IMR-90 (cell line): ENCODE results near the gene HMGB2. TPM values are rescaled to one million over a fixed set of nuclear protein-coding genes. Genes with fewer than 3 reads are reported as not detected.

Experiments used
- ATAC-seq: fragments of 200-7000 bp; cut with Tn5 transposase; 2 replicates; pipeline ENCODE4 v1.9.1; 2020; ENCODE audit warnings: low read depth, mild to moderate bottlenecking, moderate library complexity
- BruUV-seq: library from RNA; stranded (reverse); fragments of 400-500 nt; replicated peaks from 2 replicates; lab custom pipeline; 2021; lab: Mats Ljungman, UMichigan
- CTCF ChIA-PET: fragments of 300-600 bp; formaldehyde crosslinking; extraction: SDS; loops from one replicate; lab custom pipeline; 2021; ENCODE audit warnings: antibody characterized with exemption; lab: Yijun Ruan, JAX
- POLR2A ChIA-PET: fragments of 300-600 bp; sonication (Branson Sonifier 250); formaldehyde crosslinking; loops from one replicate; lab custom pipeline; 2022; ENCODE audit warnings: antibody characterized with exemption; ENCODE audit not compliant: unreplicated experiment; lab: Charles Lee
- DNase-seq: peaks from one replicate; pipeline ENCODE4 v3.0.0; 2013
- H2AFZ ChIP-seq: replicated peaks from 2 replicates; pipeline ENCODE3; 2013; ENCODE audit warnings: low read length, mild to moderate bottlenecking; ENCODE audit not compliant: poor library complexity
- H2AK5ac ChIP-seq: 2 replicates; pipeline ENCODE4 v1.6.1; 2013; ENCODE audit warnings: low read depth, low read length, inconsistent platforms
- H2AK9ac ChIP-seq: replicated peaks from 2 replicates; pipeline ENCODE3; 2013; ENCODE audit warnings: mild to moderate bottlenecking, low read depth, low read length, moderate library complexity; ENCODE audit not compliant: poor library complexity
- H2BK120ac ChIP-seq: 2 replicates; pipeline ENCODE4 v1.6.1; 2013; ENCODE audit warnings: low read depth, low read length, inconsistent platforms
- H2BK15ac ChIP-seq: 3 replicates; pipeline ENCODE4 v1.6.1; 2013; ENCODE audit warnings: low read depth, low read length, inconsistent platforms
- H2BK20ac ChIP-seq: 2 replicates; pipeline ENCODE4 v1.6.1; 2013; ENCODE audit warnings: low read depth, mild to moderate bottlenecking, inconsistent platforms, low read length, moderate library complexity
- H2BK5ac ChIP-seq: 2 replicates; pipeline ENCODE4 v1.6.1; 2013; ENCODE audit warnings: mild to moderate bottlenecking, low read depth, low read length, inconsistent platforms; ENCODE audit not compliant: poor library complexity, severe bottlenecking
- H3K14ac ChIP-seq: replicated peaks from 2 replicates; pipeline ENCODE4 v1.6.1; 2013; ENCODE audit warnings: low read depth, low read length, inconsistent platforms
- H3K18ac ChIP-seq: 2 replicates; pipeline ENCODE4 v1.6.1; 2013; ENCODE audit warnings: low read depth, low read length, control low read depth
- H3K23ac ChIP-seq: 2 replicates; pipeline ENCODE4 v1.6.1; 2013; ENCODE audit warnings: low read depth, low read length, inconsistent platforms
- H3K27ac ChIP-seq: 2 replicates; pipeline ENCODE4 v1.5.1; 2013; ENCODE audit warnings: mild to moderate bottlenecking, control low read depth, low read length; ENCODE audit not compliant: insufficient read depth
- H3K27me3 ChIP-seq: 2 replicates; pipeline ENCODE4 v1.6.1; 2013; ENCODE audit warnings: low read length; ENCODE audit not compliant: control insufficient read depth, insufficient read depth
- H3K36me3 ChIP-seq: 2 replicates; pipeline ENCODE4 v1.6.1; 2013; ENCODE audit warnings: low read length, mixed read lengths; ENCODE audit not compliant: control insufficient read depth, insufficient read depth
- H3K4ac ChIP-seq: 2 replicates; pipeline ENCODE4 v1.6.1; 2013; ENCODE audit warnings: low read depth, low read length, inconsistent platforms
- H3K4me1 ChIP-seq: 2 replicates; pipeline ENCODE4 v1.6.1; 2013; ENCODE audit warnings: low read length, mixed read lengths; ENCODE audit not compliant: control insufficient read depth, insufficient read depth
- H3K4me2 ChIP-seq: 2 replicates; pipeline ENCODE4 v1.6.1; 2013; ENCODE audit warnings: low read depth, mild to moderate bottlenecking, control low read depth, low read length, moderate library complexity
- H3K4me3 ChIP-seq: 2 replicates; pipeline ENCODE4 v1.5.1; 2013; ENCODE audit warnings: low read depth, mild to moderate bottlenecking, control low read depth, low read length, moderate library complexity; ENCODE audit not compliant: insufficient read depth
- H3K56ac ChIP-seq: 2 replicates; pipeline ENCODE4 v1.6.1; 2013; ENCODE audit warnings: low read length, inconsistent platforms; ENCODE audit not compliant: insufficient read depth; ENCODE audit errors: extremely low read depth
- H3K79me1 ChIP-seq, 2 experiments: 2 replicates each; pipeline ENCODE4 v1.6.1; 2013; ENCODE audit warnings: low read length in 2 of 2, inconsistent platforms in 1 of 2, low read depth in 1 of 2
- H3K9ac ChIP-seq: 2 replicates; pipeline ENCODE4 v1.6.1; 2013; ENCODE audit warnings: low read depth, low read length, control low read depth
- H3K9me1 ChIP-seq: 2 replicates; pipeline ENCODE4 v1.6.1; 2013; ENCODE audit warnings: low read length, inconsistent platforms; ENCODE audit not compliant: insufficient read depth
- H3K9me3 ChIP-seq: 2 replicates; pipeline ENCODE4 v1.6.1; 2013; ENCODE audit warnings: low read length; ENCODE audit not compliant: control insufficient read depth, insufficient read depth
- H4K20me1 ChIP-seq: 2 replicates; pipeline ENCODE4 v1.6.1; 2013; ENCODE audit warnings: low read length, inconsistent platforms; ENCODE audit not compliant: insufficient read depth
- H4K5ac ChIP-seq: 2 replicates; pipeline ENCODE4 v1.6.1; 2013; ENCODE audit warnings: mild to moderate bottlenecking, low read depth, low read length, control low read depth
- H4K8ac ChIP-seq, 2 experiments: 2 replicates each; pipeline ENCODE4 v1.6.1; 2013; ENCODE audit warnings: low read depth in 2 of 2, low read length in 2 of 2, control low read depth in 1 of 2, inconsistent platforms in 1 of 2
- H4K91ac ChIP-seq: 2 replicates; pipeline ENCODE4 v1.6.1; 2013; ENCODE audit warnings: low read depth, low read length, inconsistent platforms; ENCODE audit not compliant: insufficient read depth
- BHLHE40 ChIP-seq: fragments of 150-350 bp; IDR thresholded peaks from 2 replicates; pipeline ENCODE4 v1.6.1; 2016; ENCODE audit warnings: mild to moderate bottlenecking, low read depth, low read length
- CEBPB ChIP-seq: IDR thresholded peaks from 2 replicates; pipeline ENCODE4 v1.6.1; 2012; ENCODE audit warnings: low read depth, low read length, improper control_type of control experiment
- CHD1 ChIP-seq: IDR thresholded peaks from 2 replicates; pipeline ENCODE4 v1.6.1; 2012; ENCODE audit warnings: low read depth, low read length, improper control_type of control experiment
- FOS ChIP-seq: fragments of 150-350 bp; IDR thresholded peaks from 2 replicates; pipeline ENCODE4 v1.6.1; 2016; ENCODE audit warnings: low read depth, low read length
- MAFK ChIP-seq: IDR thresholded peaks from 2 replicates; pipeline ENCODE4 v1.6.1; 2012; ENCODE audit warnings: low read depth, low read length, improper control_type of control experiment
- MAZ ChIP-seq: IDR thresholded peaks from 2 replicates; pipeline ENCODE4 v1.6.1; 2012; ENCODE audit warnings: low read depth, mild to moderate bottlenecking, low read length, improper control_type of control experiment, moderate library complexity, borderline replicate concordance
- MXI1 ChIP-seq: IDR thresholded peaks from 2 replicates; pipeline ENCODE4 v1.6.1; 2012; ENCODE audit warnings: low read depth, mild to moderate bottlenecking, low read length, moderate library complexity, borderline replicate concordance
- NFE2L2 ChIP-seq: fragments of 150-350 bp; IDR thresholded peaks from 2 replicates; pipeline ENCODE4 v1.6.1; 2016; ENCODE audit warnings: low read depth, mild to moderate bottlenecking, low read length
- POLR2A ChIP-seq: IDR thresholded peaks from 2 replicates; pipeline ENCODE4 v1.6.1; 2012; ENCODE audit warnings: mild to moderate bottlenecking, low read depth, low read length
- RAD21 ChIP-seq: IDR thresholded peaks from 2 replicates; pipeline ENCODE4 v1.6.1; 2012; ENCODE audit warnings: low read length, improper control_type of control experiment
- RCOR1 ChIP-seq: IDR thresholded peaks from 2 replicates; pipeline ENCODE4 v1.6.1; 2012; ENCODE audit warnings: mild to moderate bottlenecking, low read length, improper control_type of control experiment; ENCODE audit not compliant: insufficient replicate concordance
- RFX5 ChIP-seq: IDR thresholded peaks from 2 replicates; pipeline ENCODE4 v1.8.0; 2012; ENCODE audit warnings: low read depth, mild to moderate bottlenecking, low read length, moderate library complexity
- SMC3 ChIP-seq: fragments of 150-350 bp; IDR thresholded peaks from 2 replicates; pipeline ENCODE4 v1.6.1; 2016; ENCODE audit warnings: low read depth, mild to moderate bottlenecking, antibody characterized with exemption, low read length, moderate library complexity
- dilution Hi-C: fragments of 300-500 bp; cut with HindIII; formaldehyde crosslinking; loops from one replicate; pipeline ENCODE4 v1.14.3; 2018; ENCODE audit warnings: low sequenced_read_pairs; ENCODE audit not compliant: unreplicated experiment
- in situ Hi-C: fragments of 300-500 bp; cut with MboI; formaldehyde crosslinking; loops from 3 replicates; pipeline ENCODE4 v1.14.3; 2019; ENCODE audit warnings: low sequenced_read_pairs, inconsistent platforms, mixed read lengths
- intact Hi-C: fragments of 100-400 bp; cut with micrococcal nuclease; formaldehyde crosslinking; loops from 2 replicates; pipeline ENCODE4 v1.10.0; 2022
- polyA plus RNA-seq, 3 experiments: library from polyadenylated mRNA; depleted of rRNA; stranded (reverse); fragments of >200 nt; gene quantifications; 2 replicates each; pipeline ENCODE4 v1.2.3, GENCODE V29; 2012; ENCODE audit warnings: low replicate concordance in 1 of 3
- total RNA-seq: library from RNA; depleted of rRNA; stranded (reverse); fragments of >200 nt; gene quantifications from 2 replicates; pipeline ENCODE4 v1.2.3, GENCODE V29; 2012
- TF ChIP-seq, protein P1 (sequence below): fragments of 150-350 bp; IDR thresholded peaks from 2 replicates; pipeline ENCODE4 v1.6.1; 2017; ENCODE audit warnings: mild to moderate bottlenecking, antibody characterized with exemption, low read length, low read depth
- TF ChIP-seq, protein P2 (sequence below): fragments of 150-350 bp; IDR thresholded peaks from 2 replicates; pipeline ENCODE4 v1.6.1; 2016; ENCODE audit warnings: low read depth, mild to moderate bottlenecking, low read length, moderate library complexity, borderline replicate concordance
- TF ChIP-seq, protein P3 (sequence below): conservative IDR thresholded peaks from 2 replicates; pipeline ENCODE4 v1.5.1; 2012; ENCODE audit warnings: mild to moderate bottlenecking, low read depth, low read length, improper control_type of control experiment

Gene HMGB2
- total and polyA plus RNA-seq, 2 of the 4 experiments (the other 2 are of a cell fraction) = 49.3 to 106 TPM

DNA sequence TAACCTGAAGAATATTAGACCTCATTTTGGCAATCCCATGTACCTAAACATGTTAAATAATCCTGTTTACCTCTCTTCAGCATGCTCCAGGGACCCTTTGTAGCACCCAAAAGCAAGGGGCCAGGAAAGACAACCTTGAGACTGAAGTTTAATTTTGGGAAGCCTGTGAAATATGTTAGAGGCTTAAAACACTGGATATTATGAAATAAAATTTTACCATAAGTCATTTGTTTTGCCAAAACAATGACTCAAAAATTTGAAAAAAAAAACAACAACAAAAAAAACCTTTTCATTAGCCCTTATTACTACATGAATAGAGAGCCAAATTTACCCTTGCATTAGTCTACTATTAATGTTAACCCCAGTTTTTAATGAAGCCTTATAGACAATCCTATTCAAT, 49.7 kb downstream of the HMGB2 start:
- POLR2A ChIA-PET = no interaction called here
- Histone ChIP-seq H3K27ac (no peak overlapping the region), H3K9ac (no peak overlapping the region), H4K20me1 (no peaks in the 10 kb centered on the region; the same call in 1 of the 2 replicates), H3K9me1 (no peaks in the 10 kb centered on the region), H4K8ac (no peak overlapping the region), H2BK15ac (no peak overlapping the region), H3K23ac (no peak overlapping the region), H4K5ac (no peak overlapping the region), H3K14ac (no peak overlapping the region), H2AFZ (no peak overlapping the region), H2BK120ac (no peak overlapping the region), H3K4me2 (no peak overlapping the region), H3K27me3 (no peaks in the 10 kb centered on the region), H3K4me3 (no peak overlapping the region), H3K79me1 (no peaks in the 10 kb centered on the region), H3K4ac (no peak overlapping the region), H3K36me3 (no peaks in the 10 kb centered on the region), H3K18ac (no peak overlapping the region), H2BK5ac (no peak overlapping the region), H4K91ac (no peak overlapping the region), H3K9me3 (peaks cover 20% of the 10 kb centered on the region), H3K4me1 (no peaks in the 10 kb centered on the region), H2BK20ac (no peak overlapping the region), H2AK5ac (no peak overlapping the region), H2AK9ac (no peak overlapping the region), H3K56ac (no peak overlapping the region)
- TF ChIP-seq SMC3 = no peak
- no peak for TF ChIP-seq CHD1
- TF ChIP-seq, protein P1, sequence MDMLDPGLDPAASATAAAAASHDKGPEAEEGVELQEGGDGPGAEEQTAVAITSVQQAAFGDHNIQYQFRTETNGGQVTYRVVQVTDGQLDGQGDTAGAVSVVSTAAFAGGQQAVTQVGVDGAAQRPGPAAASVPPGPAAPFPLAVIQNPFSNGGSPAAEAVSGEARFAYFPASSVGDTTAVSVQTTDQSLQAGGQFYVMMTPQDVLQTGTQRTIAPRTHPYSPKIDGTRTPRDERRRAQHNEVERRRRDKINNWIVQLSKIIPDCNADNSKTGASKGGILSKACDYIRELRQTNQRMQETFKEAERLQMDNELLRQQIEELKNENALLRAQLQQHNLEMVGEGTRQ = no peak
- TF ChIP-seq NFE2L2 = no peak
- no peak for TF ChIP-seq RFX5
- no peak for TF ChIP-seq RCOR1
- TF ChIP-seq, protein P2, sequence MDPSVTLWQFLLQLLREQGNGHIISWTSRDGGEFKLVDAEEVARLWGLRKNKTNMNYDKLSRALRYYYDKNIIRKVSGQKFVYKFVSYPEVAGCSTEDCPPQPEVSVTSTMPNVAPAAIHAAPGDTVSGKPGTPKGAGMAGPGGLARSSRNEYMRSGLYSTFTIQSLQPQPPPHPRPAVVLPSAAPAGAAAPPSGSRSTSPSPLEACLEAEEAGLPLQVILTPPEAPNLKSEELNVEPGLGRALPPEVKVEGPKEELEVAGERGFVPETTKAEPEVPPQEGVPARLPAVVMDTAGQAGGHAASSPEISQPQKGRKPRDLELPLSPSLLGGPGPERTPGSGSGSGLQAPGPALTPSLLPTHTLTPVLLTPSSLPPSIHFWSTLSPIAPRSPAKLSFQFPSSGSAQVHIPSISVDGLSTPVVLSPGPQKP = no peak
- TF ChIP-seq MAZ = no peak
- TF ChIP-seq FOS = no peak
- no peak for TF ChIP-seq POLR2A
- TF ChIP-seq MXI1 = no peak
- no peak for TF ChIP-seq CEBPB
- TF ChIP-seq BHLHE40 = no peak
- TF ChIP-seq RAD21 = no peak
- TF ChIP-seq, protein P3, sequence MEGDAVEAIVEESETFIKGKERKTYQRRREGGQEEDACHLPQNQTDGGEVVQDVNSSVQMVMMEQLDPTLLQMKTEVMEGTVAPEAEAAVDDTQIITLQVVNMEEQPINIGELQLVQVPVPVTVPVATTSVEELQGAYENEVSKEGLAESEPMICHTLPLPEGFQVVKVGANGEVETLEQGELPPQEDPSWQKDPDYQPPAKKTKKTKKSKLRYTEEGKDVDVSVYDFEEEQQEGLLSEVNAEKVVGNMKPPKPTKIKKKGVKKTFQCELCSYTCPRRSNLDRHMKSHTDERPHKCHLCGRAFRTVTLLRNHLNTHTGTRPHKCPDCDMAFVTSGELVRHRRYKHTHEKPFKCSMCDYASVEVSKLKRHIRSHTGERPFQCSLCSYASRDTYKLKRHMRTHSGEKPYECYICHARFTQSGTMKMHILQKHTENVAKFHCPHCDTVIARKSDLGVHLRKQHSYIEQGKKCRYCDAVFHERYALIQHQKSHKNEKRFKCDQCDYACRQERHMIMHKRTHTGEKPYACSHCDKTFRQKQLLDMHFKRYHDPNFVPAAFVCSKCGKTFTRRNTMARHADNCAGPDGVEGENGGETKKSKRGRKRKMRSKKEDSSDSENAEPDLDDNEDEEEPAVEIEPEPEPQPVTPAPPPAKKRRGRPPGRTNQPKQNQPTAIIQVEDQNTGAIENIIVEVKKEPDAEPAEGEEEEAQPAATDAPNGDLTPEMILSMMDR = no peak
- TF ChIP-seq MAFK = no peak
- CTCF ChIA-PET = no interaction called here
- ATAC-seq (no peak), DNase-seq (no peak)
- BruUV-seq = no TSS peak
- intact Hi-C loops (no loop called here), in situ Hi-C loops (no loop called here), dilution Hi-C loops (no loop called here)
